NCI-H69 (cell line): Measurements from ENCODE around the gene VPS51.
"Not testable (repeated sequence)": the region's sequence is repeated elsewhere in the genome, so short reads cannot be mapped to it uniquely, and the experiment has no call there.

Source experiments
- DNase-seq: peaks from one replicate; lab custom pipeline; 2025; lab: John Stamatoyannopoulos, UW

Gene VPS51

GRCh38 chr11:65107751-65108468, 11.9 kb downstream of the VPS51 start:
- no peak for DNase-seq

- DNase-seq, result no peak
Observed at GRCh38 chr11:65108469-65109123, 12.6 kb downstream of the VPS51 start.

- no peak for DNase-seq
Observed at GRCh38 chr11:65109231-65110198, 13.5 kb downstream of the VPS51 start.

- DNase-seq, result peak; percentile 83
Observed at GRCh38 chr11:65110354-65110861, 14.4 kb downstream of the VPS51 start.

- no peak for DNase-seq
Observed at GRCh38 chr11:65111159-65111743, 15.2 kb downstream of the VPS51 start.

GRCh38 chr11:65111744-65112545, 15.9 kb downstream of the VPS51 start, which contains the start of gene TM7SF2:
Gene TM7SF2, plus strand, starts transcription at chr11:65111872. Its CDS starts 144 bp downstream, at chr11:65112016.
- DNase-seq, result peak; percentile 99

GRCh38 chr11:65112546-65113360, 16.7 kb downstream of the VPS51 start:
- DNase-seq, result peak; percentile 86

GRCh38 chr11:65113361-65113756, 17.3 kb downstream of the VPS51 start:
- DNase-seq, result peak; percentile 63

GRCh38 chr11:65113839-65114238, 17.8 kb downstream of the VPS51 start:
- no peak for DNase-seq

GRCh38 chr11:65114538-65115171, 18.6 kb downstream of the VPS51 start:
- no peak for DNase-seq

GRCh38 chr11:65115361-65116082, 19.5 kb downstream of the VPS51 start:
- no peak for DNase-seq

GRCh38 chr11:65116370-65117205, 20.6 kb downstream of the VPS51 start:
- DNase-seq, result peak; percentile 71

- DNase-seq, result peak; percentile 100
Observed at GRCh38 chr11:65117206-65118096, 21.4 kb downstream of the VPS51 start, which contains the start of gene ZNHIT2. Gene ZNHIT2, minus strand, starts transcription at chr11:65117701. Its CDS starts 48 bp downstream, at chr11:65117653.

- no peak for DNase-seq
Observed at GRCh38 chr11:65118097-65118837, 22.3 kb downstream of the VPS51 start.

- not testable (repeated sequence) for DNase-seq
Observed at GRCh38 chr11:65118891-65119669, 23.1 kb downstream of the VPS51 start.
